SK-N-SH (cell line): ENCODE results near the gene RBM15B. TPM values are rescaled to one million over a fixed set of nuclear protein-coding genes. Genes with fewer than 3 reads are reported as not detected.

Experiments used
- CTCF ChIA-PET: fragments of 300-600, 350-600 bp; formaldehyde crosslinking; extraction: SDS; loops from one replicate; lab custom pipeline; 2021; lab: Yijun Ruan, JAX
- POLR2A ChIA-PET: fragments of 350-600 bp; sonication (Branson Sonifier 250); formaldehyde crosslinking; extraction: SDS; loops from one replicate; lab custom pipeline; 2020; ENCODE audit warnings: antibody characterized with exemption, inconsistent platforms; lab: Yijun Ruan, JAX
- DNase-seq: peaks from one replicate; pipeline ENCODE4 v3.0.0; 2012
- H2AFZ ChIP-seq: fragments of 200-600 bp; sonication (generic); 2 replicates; pipeline ENCODE4 v1.8.1; 2016; ENCODE audit warnings: antibody characterized with exemption, mild to moderate bottlenecking, low read depth
- H3F3A ChIP-seq: fragments of 200-600 bp; sonication (generic); replicated peaks from 2 replicates; pipeline ENCODE3; 2016; ENCODE audit warnings: antibody characterized with exemption, mild to moderate bottlenecking; ENCODE audit not compliant: insufficient read depth
- H3K27ac ChIP-seq, 2 experiments: fragments of 200-500 bp in 1 of 2; fragments of 200-600 bp in 1 of 2; sonication (Bioruptor generic) in 1 of 2; sonication (generic), shearing (Covaris generic) in 1 of 2; 2 replicates each; pipeline versions ENCODE4 v1.5.1 to v1.6.1; 2014 to 2016; ENCODE audit warnings: low read depth in 2 of 2, inconsistent platforms in 1 of 2, low read length in 1 of 2, mild to moderate bottlenecking in 1 of 2, mixed read lengths in 1 of 2
- H3K27me3 ChIP-seq: fragments of 200-600 bp; sonication (generic), shearing (Covaris generic); 2 replicates; pipeline ENCODE4 v1.6.1; 2016; ENCODE audit warnings: mixed run types; ENCODE audit not compliant: insufficient read depth
- H3K36me3 ChIP-seq, 2 experiments: fragments of 200-500 bp in 1 of 2; fragments of 200-600 bp in 1 of 2; sonication (Bioruptor generic) in 1 of 2; sonication (generic) in 1 of 2; replicated peaks in 1 of 2; 2 replicates each; pipeline versions ENCODE3 to v1.5.1; 2014 to 2016; ENCODE audit warnings: low read length in 1 of 2, mild to moderate bottlenecking in 1 of 2; ENCODE audit not compliant: insufficient read depth in 2 of 2, control insufficient read depth in 1 of 2
- H3K4me1 ChIP-seq, 2 experiments: fragments of 200-500 bp in 1 of 2; fragments of 200-600 bp in 1 of 2; sonication (Bioruptor generic) in 1 of 2; sonication (generic), shearing (Covaris generic) in 1 of 2; 2 replicates each; pipeline versions ENCODE4 v1.5.1 to v1.6.1; 2014 to 2016; ENCODE audit warnings: low read depth in 1 of 2, low read length in 1 of 2, mixed run types in 1 of 2; ENCODE audit not compliant: insufficient read depth in 2 of 2, control insufficient read depth in 1 of 2
- H3K4me2 ChIP-seq: fragments of 200-600 bp; sonication (generic), shearing (Covaris generic); 2 replicates; pipeline ENCODE4 v1.6.1; 2017; ENCODE audit warnings: mixed run types
- H3K4me3 ChIP-seq, 2 experiments: fragments of 200-500 bp in 1 of 2; fragments of 200-600 bp in 1 of 2; sonication (Bioruptor generic) in 1 of 2; sonication (generic), shearing (Covaris generic) in 1 of 2; 2 replicates each; pipeline versions ENCODE4 v1.5.1 to v1.8.1; 2014 to 2016; ENCODE audit warnings: low read depth in 2 of 2, inconsistent platforms in 1 of 2, low read length in 1 of 2, mild to moderate bottlenecking in 1 of 2, mixed read lengths in 1 of 2, moderate library complexity in 1 of 2
- H3K79me2 ChIP-seq: fragments of 200-600 bp; sonication (generic); 2 replicates; pipeline ENCODE4 v1.8.1; 2017; ENCODE audit warnings: mild to moderate bottlenecking; ENCODE audit not compliant: insufficient read depth
- H3K9ac ChIP-seq: fragments of 200-600 bp; sonication (generic); 2 replicates; pipeline ENCODE4 v1.6.1; 2017; ENCODE audit warnings: mixed run types
- H3K9me2 ChIP-seq: fragments of 200-600 bp; sonication (generic); 2 replicates; pipeline ENCODE4 v1.6.1; 2017; ENCODE audit warnings: mixed run types
- H3K9me3 ChIP-seq: fragments of 200-600 bp; sonication (generic); 2 replicates; pipeline ENCODE4 v1.6.1; 2017; ENCODE audit warnings: mixed run types, mild to moderate bottlenecking, moderate library complexity
- H4K20me1 ChIP-seq: fragments of 200-600 bp; sonication (generic); 2 replicates; pipeline ENCODE4 v1.6.1; 2017; ENCODE audit warnings: mild to moderate bottlenecking, mixed run types; ENCODE audit not compliant: insufficient read depth
- EP300 ChIP-seq, 2 experiments: IDR thresholded peaks; 2 replicates each; pipeline versions ENCODE4 v1.4.0 to v1.6.1; 2012; ENCODE audit warnings: borderline replicate concordance in 1 of 2, low read depth in 1 of 2, low read length in 1 of 2
- GABPA ChIP-seq: IDR thresholded peaks from 2 replicates; pipeline ENCODE4 v1.4.0; 2012; ENCODE audit warnings: low read depth, mild to moderate bottlenecking
- GATA2 ChIP-seq: sonication (generic); formaldehyde crosslinking; IDR thresholded peaks from 2 replicates; pipeline ENCODE4 v1.5.0; 2020; ENCODE audit warnings: mild to moderate bottlenecking, missing genetic modification reagents
- MEF2A ChIP-seq: IDR thresholded peaks from 2 replicates; pipeline ENCODE4 v1.4.0; 2012; ENCODE audit warnings: low read depth, borderline replicate concordance
- MXI1 ChIP-seq: IDR thresholded peaks from 2 replicates; pipeline ENCODE4 v1.6.1; 2012; ENCODE audit warnings: mild to moderate bottlenecking, low read depth, low read length, improper control_type of control experiment
- RCOR1 ChIP-seq: fragments of 150-350 bp; IDR thresholded peaks from 2 replicates; pipeline ENCODE4 v1.6.1; 2017; ENCODE audit warnings: antibody characterized with exemption, low read length
- RFX5 ChIP-seq: IDR thresholded peaks from 2 replicates; pipeline ENCODE4 v1.6.1; 2012; ENCODE audit warnings: mild to moderate bottlenecking, improper control_type of control experiment, low read length
- RXRA ChIP-seq: IDR thresholded peaks from 2 replicates; pipeline ENCODE4 v1.4.0; 2012; ENCODE audit warnings: low read depth, mild to moderate bottlenecking, borderline replicate concordance
- SIN3A ChIP-seq: IDR thresholded peaks from 2 replicates; pipeline ENCODE4 v1.6.1; 2012; ENCODE audit warnings: low read depth, mild to moderate bottlenecking, low read length, moderate library complexity, borderline replicate concordance
- TAF1 ChIP-seq: IDR thresholded peaks from 2 replicates; pipeline ENCODE4 v1.6.1; 2012; ENCODE audit warnings: low read depth, mild to moderate bottlenecking, low read length, moderate library complexity, borderline replicate concordance
- TCF12 ChIP-seq: IDR thresholded peaks from 2 replicates; pipeline ENCODE4 v1.4.0; 2012
- TEAD4 ChIP-seq: IDR thresholded peaks from 2 replicates; pipeline ENCODE4 v1.4.0; 2012; ENCODE audit warnings: mild to moderate bottlenecking, borderline replicate concordance; ENCODE audit not compliant: insufficient read depth
- YY1 ChIP-seq: IDR thresholded peaks from 2 replicates; pipeline ENCODE4 v1.4.0; 2012; ENCODE audit warnings: low read depth, mild to moderate bottlenecking
- WGBS: methylation state at CpG from one replicate; pipeline ENCODE4 v1.1.6; 2017; ENCODE audit warnings: low lambda C conversion rate; 5-methylcytosine and 5-hydroxymethylcytosine counted together
- polyA plus RNA-seq, 3 experiments: library from polyadenylated mRNA; depleted of rRNA; stranded (reverse); fragments of >200 nt; gene quantifications; 2 replicates each; pipeline ENCODE4 v1.2.3, GENCODE V29; 2012
- TF ChIP-seq, protein P1 (sequence below): IDR thresholded peaks from 2 replicates; pipeline ENCODE4 v1.6.1; 2012; ENCODE audit warnings: mild to moderate bottlenecking, low read depth, low read length, moderate library complexity
- TF ChIP-seq, protein P2 (sequence below): IDR thresholded peaks from 2 replicates; pipeline ENCODE4 v1.4.0; 2012; ENCODE audit warnings: low read depth
- TF ChIP-seq, protein P3 (sequence below): fragments of 150-350 bp; IDR thresholded peaks from 2 replicates; pipeline ENCODE4 v1.6.1; 2016; ENCODE audit warnings: mild to moderate bottlenecking, low read depth, low read length
- TF ChIP-seq, protein P4 (sequence below): IDR thresholded peaks from 2 replicates; pipeline ENCODE4; 2012
- TF ChIP-seq, protein P5 (sequence below): IDR thresholded peaks from 2 replicates; pipeline ENCODE4 v1.4.0; 2012; ENCODE audit warnings: low read depth, borderline replicate concordance

RBM15B gene
- polyA plus RNA-seq, 1 of the 3 experiments (the other 2 are of a cell fraction): 17.0 TPM

DNA sequence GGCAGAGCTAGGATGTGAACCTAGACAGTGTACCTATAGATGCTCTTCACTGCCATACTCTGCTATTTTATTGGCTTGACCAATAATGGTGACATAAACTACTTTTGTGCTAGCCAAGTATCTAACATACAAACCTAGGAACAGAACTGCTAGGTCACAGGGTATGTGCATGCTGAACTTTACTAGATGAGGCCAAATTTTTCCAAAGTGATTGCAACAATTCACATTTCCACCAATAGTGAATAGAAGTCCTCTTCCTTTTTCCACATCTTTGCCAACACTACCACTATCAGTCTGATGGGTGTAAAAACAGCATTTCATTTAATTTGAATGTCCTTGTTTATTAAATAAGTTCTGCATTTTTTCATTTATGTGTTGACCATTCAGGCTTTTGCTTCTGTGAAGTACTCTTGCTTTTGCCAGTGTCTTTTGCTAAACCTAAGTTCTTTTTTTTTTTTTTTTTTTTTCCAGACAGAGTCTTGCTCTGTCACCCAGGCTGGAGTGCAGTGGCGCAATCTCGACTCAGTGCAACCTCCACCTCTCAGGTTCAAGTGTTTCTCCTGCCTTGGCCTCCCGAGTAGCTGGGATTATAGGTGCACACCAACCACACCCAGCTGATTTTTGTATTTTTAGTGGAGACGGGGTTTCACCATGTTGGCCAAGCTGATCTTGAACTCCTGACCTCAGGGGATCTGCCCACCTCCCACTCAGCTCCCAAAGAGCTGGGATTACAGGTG lies 54.6 kb downstream of the RBM15B start:
- Histone ChIP-seq H3K4me2 (no peak overlapping the region), H3K36me3 (peaks cover 14 to 48% of the 10 kb centered on the region in 2 experiments)
- CTCF ChIA-PET: no interaction called here

More for the DNA sequence above, 54.6 kb downstream of the RBM15B start:
- DNase-seq: no peak
- 0 out of 2 replicates have a peak, but pooled peaks cover 4% of the 10 kb centered on the region for H3K9me3 ChIP-seq
- no peaks in the 10 kb centered on the region for H3K27me3 ChIP-seq
- H4K20me1 ChIP-seq: no peaks in the 10 kb centered on the region
- no peak overlapping the region for H3K4me3 ChIP-seq
- H3K79me2 ChIP-seq: peaks cover 49% of the 10 kb centered on the region
- no peak overlapping the region for H2AFZ ChIP-seq
- peaks cover 4% of the 10 kb centered on the region for H3F3A ChIP-seq
- no peaks in the 10 kb centered on the region for H3K9me2 ChIP-seq
- no peaks in the 10 kb centered on the region for H3K4me1 ChIP-seq
- TF ChIP-seq YY1 (no peak), TCF12 (no peak), RFX5 (no peak), EP300 (IDR thresholded peaks at IDR 0.05; ENCODE audit: borderline replicate concordance in 1 of 2, low read depth in 1 of 2, low read length in 1 of 2) (no peak), TEAD4 (no peak), MXI1 (no peak), TAF1 (no peak), GABPA (no peak), RCOR1 (no peak), SIN3A (no peak), GATA2 (CRISPR knock-in tag) (no peak), RXRA (no peak), MEF2A (no peak)
- TF ChIP-seq, protein P1, sequence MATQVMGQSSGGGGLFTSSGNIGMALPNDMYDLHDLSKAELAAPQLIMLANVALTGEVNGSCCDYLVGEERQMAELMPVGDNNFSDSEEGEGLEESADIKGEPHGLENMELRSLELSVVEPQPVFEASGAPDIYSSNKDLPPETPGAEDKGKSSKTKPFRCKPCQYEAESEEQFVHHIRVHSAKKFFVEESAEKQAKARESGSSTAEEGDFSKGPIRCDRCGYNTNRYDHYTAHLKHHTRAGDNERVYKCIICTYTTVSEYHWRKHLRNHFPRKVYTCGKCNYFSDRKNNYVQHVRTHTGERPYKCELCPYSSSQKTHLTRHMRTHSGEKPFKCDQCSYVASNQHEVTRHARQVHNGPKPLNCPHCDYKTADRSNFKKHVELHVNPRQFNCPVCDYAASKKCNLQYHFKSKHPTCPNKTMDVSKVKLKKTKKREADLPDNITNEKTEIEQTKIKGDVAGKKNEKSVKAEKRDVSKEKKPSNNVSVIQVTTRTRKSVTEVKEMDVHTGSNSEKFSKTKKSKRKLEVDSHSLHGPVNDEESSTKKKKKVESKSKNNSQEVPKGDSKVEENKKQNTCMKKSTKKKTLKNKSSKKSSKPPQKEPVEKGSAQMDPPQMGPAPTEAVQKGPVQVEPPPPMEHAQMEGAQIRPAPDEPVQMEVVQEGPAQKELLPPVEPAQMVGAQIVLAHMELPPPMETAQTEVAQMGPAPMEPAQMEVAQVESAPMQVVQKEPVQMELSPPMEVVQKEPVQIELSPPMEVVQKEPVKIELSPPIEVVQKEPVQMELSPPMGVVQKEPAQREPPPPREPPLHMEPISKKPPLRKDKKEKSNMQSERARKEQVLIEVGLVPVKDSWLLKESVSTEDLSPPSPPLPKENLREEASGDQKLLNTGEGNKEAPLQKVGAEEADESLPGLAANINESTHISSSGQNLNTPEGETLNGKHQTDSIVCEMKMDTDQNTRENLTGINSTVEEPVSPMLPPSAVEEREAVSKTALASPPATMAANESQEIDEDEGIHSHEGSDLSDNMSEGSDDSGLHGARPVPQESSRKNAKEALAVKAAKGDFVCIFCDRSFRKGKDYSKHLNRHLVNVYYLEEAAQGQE: no peak
- TF ChIP-seq, protein P2, sequence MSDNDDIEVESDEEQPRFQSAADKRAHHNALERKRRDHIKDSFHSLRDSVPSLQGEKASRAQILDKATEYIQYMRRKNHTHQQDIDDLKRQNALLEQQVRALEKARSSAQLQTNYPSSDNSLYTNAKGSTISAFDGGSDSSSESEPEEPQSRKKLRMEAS: no peak
- TF ChIP-seq, protein P3, sequence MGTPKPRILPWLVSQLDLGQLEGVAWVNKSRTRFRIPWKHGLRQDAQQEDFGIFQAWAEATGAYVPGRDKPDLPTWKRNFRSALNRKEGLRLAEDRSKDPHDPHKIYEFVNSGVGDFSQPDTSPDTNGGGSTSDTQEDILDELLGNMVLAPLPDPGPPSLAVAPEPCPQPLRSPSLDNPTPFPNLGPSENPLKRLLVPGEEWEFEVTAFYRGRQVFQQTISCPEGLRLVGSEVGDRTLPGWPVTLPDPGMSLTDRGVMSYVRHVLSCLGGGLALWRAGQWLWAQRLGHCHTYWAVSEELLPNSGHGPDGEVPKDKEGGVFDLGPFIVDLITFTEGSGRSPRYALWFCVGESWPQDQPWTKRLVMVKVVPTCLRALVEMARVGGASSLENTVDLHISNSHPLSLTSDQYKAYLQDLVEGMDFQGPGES: no peak
- TF ChIP-seq, protein P4, sequence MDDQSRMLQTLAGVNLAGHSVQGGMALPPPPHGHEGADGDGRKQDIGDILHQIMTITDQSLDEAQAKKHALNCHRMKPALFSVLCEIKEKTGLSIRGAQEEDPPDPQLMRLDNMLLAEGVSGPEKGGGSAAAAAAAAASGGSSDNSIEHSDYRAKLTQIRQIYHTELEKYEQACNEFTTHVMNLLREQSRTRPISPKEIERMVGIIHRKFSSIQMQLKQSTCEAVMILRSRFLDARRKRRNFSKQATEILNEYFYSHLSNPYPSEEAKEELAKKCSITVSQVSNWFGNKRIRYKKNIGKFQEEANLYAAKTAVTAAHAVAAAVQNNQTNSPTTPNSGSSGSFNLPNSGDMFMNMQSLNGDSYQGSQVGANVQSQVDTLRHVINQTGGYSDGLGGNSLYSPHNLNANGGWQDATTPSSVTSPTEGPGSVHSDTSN: no peak
- TF ChIP-seq, protein P5, sequence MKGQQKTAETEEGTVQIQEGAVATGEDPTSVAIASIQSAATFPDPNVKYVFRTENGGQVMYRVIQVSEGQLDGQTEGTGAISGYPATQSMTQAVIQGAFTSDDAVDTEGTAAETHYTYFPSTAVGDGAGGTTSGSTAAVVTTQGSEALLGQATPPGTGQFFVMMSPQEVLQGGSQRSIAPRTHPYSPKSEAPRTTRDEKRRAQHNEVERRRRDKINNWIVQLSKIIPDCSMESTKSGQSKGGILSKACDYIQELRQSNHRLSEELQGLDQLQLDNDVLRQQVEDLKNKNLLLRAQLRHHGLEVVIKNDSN: no peak
- TF ChIP-seq, all 33 proteins: peak for 0
- 95% methylated on average over 4 of the region's 4 CpGs for WGBS
- Histone ChIP-seq H3K27ac (no peak overlapping the region), H3K9ac (no peak overlapping the region)
- POLR2A ChIA-PET: no interaction called here
